T-helper 1 cell treated with Interleukin-12 subunit alpha and Interleukin-12 subunit beta and Interleukin-4 antibody, amounts not matched to agents 30 ng/mL and 1 ng/mL, for 36 hours (primary cell): ENCODE results near the gene TSEN34. TPM values are rescaled to one million over a fixed set of nuclear protein-coding genes. Genes with fewer than 3 reads are reported as not detected.
"Not testable (repeated sequence)": the region's sequence is repeated elsewhere in the genome, so short reads cannot be mapped to it uniquely, and the experiment has no call there.

Experiments used
- intact Hi-C: fragments of 100-400 bp; cut with micrococcal nuclease; formaldehyde crosslinking; loops from one replicate; pipeline ENCODE4 v1.15.1; 2024
- total RNA-seq: library from RNA; stranded (reverse); gene quantifications from 2 replicates; pipeline ENCODE4 v1.2.3, GENCODE V29; 2022

Gene TSEN34
- total RNA-seq, 1 donor from 2014 or later: 10.6 TPM

DNA sequence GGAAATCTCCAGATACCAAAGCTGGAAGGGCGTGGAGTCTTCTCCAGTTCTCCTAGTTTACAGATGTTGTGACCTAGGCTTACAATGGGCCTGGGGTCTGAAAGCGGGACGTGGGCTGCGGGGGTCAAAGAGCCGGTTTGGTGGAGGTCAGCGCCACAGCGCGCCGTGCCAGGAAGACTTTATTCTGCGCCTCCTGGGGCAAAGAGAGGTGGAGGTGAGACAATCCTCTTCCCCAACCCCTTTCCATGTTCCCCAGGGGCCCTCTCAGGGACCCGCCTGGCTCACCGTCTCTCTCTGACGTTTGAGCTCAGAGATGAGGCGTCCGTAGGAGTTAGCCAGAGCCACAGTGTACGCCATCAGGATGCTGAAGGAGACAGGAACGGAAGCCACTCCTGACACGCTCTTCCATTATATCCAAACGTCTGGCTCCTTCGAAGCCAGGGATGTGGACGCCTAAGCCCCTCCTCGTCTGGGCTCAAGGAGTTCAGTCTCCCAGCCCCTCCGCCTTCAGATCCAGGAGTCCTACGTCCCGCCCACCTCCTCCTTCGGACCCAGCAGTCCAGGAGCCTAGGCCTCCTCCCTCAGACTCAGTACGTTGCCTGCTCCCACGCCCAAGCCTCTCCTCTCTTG, 30.8 kb upstream of the TSEN34 start:
- intact Hi-C loops: no loop called here

DNA sequence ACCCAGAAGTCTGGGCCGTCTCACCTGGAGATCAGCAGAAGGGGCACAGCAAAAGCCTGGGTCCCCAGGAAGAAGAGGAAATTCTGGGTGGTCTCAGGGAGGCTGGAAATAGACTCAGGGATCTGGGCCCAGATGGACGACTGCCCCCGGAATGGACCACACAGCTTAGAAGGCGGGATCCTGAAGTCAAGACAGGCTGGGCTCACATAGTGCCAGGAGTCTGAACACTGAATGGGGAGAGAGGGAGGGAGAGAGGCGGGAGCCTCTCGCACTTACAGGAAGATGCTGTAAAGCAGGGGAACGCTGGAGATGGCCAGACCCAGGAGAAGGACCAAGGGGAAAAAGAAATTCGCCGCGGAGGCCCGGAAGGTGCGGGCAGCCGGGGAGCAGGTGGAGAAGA, 30.3 kb upstream of the TSEN34 start:
- intact Hi-C loops: no loop called here

DNA sequence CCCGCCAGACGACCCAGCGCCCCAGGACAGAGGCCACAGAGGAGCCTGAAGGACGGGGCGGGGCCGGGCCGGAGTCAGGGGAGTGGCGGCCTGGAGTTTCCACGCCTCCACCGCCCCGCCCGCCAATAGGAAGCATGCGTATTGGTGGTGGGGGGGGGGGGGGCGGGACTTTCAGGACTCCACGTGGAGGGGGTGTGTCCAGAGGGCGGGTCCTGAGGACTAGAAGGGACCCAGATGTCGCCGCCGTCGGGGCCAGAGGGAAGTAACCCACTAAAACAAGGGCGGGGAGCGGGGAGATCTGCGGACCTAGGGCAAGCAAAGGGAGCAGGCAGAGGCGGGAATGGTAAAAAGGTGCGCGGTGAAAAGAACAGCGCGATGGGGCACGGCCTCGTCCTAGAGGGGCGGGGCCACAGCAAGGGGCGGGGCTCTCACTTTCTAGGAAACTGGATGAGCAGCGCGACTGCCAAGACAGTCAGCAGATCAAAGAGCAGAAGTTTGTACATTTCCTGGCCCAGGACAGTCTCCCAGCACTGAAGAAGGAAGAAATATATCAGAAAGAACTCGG, 28.8 kb upstream of the TSEN34 start:
- intact Hi-C loops: loop anchor here (1.0 to 2.0 kb wide), 2 partner anchors 287 to 918 kb away; partner anchors contain the start of gene LENG8

DNA sequence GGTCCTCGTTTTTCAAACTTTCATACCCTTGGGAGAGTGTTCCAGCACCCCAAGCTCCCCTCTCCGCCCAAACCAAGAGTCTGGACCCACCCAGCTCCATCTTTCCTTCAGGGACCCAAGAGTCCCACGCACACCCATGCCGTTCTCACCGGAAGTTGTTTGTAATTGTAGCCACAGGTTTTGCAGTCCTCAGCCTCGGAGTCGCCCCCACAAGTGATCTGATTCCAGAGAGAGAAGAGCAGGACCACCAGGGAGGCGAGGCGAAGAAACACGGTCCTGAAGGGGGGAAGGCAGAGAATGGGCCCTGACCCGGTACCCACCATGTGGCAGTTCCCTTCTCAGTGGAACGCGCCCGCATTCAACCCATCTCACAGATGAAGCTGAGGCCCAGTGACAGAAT, 28.2 kb upstream of the TSEN34 start:
- intact Hi-C loops: loop anchor here (1.0 to 2.0 kb wide), 2 partner anchors 286 to 918 kb away; partner anchors contain the start of gene LENG8

DNA sequence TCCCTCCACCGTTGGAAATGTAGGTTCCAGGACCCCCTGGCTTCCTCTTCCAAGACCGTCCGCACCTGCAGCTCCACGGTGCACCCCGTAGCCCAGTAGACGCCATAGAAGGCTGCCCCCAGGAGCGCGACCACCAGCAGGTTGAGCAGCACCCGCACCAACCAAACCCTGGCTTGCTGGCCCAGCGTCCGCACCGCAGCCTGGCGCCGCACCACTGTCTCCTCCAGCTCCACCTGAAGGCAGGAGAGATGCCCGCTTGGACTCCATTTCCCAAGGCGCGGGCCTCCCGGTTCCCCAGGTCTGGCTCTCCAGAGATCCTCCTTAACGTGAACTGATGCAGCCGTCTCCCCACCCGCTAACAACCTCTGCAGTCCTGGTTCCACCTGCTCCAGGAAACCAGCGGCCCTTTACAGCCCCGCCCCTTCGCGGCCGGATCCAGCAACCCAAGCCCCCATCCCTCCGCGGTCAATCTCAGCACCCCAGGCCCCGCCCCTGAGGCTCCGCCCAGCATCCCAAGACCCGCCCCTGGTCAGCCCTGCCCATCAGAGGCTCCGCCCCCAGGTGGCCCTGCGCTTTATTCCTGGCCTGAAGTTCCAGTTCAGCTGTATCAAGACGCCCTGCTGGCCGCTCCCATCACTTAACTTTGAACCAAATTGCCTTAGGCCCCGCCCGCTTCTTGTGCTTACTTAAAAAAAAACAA, 26.6 kb upstream of the TSEN34 start:
- intact Hi-C loops: no loop called here

DNA sequence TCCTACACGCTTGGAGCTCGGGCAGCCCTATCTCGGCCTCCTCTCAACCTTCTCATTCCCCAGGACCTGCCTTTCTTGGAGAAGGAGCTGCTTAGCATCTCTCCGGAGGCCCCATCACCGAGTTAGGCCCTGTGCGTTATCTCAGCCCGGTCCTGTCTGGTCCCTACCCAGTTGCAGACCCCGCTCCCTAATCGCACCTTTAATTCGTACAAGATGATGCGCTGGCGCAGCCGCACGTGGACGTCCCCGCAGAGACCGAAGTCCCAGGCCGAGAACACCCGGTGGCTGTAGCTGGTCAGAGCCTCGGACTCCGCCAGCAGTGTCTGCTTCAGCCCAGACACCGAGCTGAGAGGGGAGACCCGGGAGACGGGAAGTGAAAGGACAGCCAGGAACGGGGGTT, 25.9 kb upstream of the TSEN34 start:
- intact Hi-C loops: no loop called here

DNA sequence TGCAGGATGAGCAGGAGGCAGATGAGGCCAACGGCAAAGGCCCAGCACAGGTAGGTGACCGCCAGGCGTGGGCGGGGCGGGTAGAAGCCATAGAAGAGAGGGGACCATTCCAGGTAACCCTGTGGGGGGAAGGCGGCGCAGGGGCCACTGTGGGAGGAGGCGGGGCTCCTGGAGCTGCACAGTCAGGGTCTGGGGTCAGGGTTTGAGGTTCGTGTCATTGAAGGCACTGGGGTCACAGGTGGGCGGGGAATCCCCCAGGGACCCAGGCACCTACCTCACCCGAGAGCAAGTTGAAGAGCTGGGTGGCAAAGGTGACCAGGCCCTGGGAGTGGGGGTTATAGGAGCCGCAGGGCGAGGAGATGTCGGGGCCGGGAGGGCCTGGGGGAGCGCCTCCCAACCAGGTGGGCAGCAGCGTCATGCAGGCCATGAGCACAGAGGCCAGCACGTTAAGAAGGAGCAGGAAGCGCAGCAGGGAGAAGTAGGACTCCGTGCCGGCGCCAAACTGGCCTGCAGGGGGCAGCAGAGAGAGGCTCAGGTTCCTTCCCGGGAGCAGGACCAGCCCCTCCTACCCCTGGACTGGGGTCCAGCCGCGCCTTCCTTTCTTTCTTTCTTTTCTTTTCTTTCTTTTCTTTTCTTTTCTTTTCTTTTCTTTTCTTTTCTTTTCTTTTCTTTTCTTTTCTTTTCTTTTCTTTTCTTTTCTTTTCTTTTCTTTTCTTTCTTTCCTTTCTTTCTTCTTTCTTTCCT, 22.8 kb upstream of the TSEN34 start:
- intact Hi-C loops: loop anchor here (1.0 kb wide), 3 partner anchors 23 to 98 kb away; partner anchors contain the start of gene TSEN34

DNA sequence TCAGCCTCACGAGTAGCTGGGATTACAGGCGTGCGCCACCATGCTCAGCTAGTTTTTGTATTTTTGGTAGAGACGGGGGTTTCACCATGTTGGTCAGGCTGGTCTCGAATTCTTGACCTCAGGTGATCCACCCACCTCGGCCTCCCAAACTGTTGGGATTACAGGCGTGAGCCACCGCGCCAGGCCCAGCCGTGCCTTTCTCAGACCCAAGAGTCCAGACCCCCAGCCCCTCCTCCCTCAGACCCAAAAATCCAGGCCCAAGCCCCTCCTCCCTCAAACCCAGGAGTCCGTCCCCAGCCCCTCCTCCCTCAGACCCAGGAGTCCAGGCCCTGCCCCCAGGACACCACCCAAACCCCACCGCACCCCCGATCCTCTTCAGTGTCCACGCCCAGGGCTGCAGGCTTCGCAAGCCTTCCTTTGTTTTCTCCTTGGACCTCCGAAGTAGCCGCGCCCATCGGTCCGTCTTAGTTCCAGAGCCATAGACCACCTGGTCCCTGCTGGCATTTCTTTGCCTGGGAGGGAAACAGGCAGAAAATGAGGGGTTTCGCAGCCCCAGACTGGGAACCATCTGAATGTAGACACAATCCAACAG, 21.9 kb upstream of the TSEN34 start:
- intact Hi-C loops: no loop called here

DNA sequence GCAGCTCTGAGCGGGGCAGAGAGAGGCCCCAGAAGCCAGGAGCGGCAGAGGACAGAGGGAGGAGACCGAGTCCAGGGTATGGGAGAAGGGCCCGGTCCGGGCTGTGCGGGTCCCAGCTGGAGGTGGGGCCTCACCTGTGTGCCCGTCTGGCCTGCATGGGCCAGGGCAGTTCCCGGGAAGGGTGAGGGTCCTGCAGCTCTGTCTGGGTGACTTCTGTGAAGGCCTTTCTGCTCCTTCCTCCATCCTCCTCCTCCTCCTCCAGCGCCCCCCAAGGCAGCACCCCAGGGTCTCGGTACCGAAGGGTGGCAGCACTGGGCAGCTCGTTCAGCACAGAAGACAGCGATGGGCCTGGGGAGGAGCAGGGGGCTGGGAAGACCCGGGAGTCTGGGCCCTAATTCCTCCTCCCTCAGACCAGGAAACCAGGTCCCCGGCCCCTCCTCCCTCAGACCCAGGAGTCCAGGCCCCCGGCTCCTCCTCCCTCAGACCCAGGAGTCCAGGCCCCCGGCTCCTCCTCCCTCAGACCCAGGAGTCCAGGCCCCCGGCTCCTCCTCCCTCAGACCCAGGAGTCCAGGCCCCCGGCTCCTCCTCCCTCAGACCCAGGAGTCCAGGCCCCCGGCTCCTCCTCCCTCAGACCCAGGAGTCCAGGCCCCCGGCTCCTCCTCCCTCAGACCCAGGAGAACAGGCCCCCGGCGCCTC, 19.2 kb upstream of the TSEN34 start:
- intact Hi-C loops: not testable (repeated sequence)

DNA sequence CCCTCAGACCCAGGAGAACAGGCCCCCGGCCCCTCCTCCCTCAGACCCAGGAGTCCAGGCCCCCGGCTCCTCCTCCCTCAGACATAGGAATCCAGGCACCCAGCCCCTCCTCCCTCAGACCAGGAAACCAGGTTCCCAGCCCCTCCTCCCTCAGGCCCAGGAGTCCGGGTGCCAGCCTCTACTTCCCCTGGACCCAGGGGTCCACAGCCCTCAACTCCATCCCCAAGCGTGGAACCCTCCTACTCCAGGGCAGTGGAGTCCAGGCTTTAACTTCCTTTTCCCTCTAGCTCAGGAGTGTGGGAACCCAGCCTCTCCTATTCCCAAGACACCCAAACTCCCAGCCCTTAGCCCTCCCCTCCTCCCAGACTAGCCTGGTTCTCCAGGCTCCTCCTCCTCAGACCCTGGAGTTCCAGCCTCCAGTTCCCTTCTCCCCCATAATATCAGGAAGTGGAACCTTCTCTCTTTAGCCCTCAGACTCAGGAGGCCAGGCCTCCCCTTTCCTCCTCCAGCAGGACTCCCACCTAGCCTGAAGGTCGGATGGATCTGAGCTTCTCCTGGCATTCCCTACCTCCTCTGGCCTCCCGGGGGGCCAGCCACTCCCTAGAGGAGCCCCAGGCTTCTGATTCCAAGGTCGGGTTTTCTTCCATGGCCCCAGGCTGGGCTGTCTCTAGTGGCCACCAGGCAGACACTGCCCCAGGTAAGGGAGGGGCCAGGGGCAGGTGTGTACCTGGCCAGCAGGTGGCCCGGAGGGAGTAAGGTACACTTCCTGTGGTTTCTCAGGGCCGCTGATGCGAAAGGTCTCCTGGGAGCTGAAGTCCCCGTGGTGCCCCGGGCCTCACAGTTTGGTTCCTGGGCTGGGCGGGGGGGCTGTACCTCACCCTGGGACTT, 18.4 kb upstream of the TSEN34 start, which contains the start of gene TMC4:
TMC4 (minus strand) TSS at position 690 of the 888 bp plus-strand sequence; CDS start at position 647, 43 bp downstream.
- intact Hi-C loops: no loop called here

DNA sequence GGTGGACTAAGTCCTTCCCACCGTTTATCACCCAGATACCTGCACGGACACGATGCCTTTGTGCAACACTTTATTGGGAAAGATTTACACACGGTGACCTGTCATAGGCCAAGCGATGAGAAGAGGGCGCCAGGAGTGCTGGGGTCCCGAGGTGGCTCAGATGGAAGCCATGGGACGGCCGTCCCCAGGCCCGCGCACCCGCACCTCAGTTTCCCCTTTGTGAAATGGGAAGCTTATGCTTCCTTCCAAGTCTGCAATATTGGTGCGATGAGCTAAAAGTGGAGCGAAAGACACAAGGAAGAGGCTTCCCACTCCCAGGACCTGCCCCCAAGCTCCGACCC, 17.8 kb upstream of the TSEN34 start:
- intact Hi-C loops: no loop called here

DNA sequence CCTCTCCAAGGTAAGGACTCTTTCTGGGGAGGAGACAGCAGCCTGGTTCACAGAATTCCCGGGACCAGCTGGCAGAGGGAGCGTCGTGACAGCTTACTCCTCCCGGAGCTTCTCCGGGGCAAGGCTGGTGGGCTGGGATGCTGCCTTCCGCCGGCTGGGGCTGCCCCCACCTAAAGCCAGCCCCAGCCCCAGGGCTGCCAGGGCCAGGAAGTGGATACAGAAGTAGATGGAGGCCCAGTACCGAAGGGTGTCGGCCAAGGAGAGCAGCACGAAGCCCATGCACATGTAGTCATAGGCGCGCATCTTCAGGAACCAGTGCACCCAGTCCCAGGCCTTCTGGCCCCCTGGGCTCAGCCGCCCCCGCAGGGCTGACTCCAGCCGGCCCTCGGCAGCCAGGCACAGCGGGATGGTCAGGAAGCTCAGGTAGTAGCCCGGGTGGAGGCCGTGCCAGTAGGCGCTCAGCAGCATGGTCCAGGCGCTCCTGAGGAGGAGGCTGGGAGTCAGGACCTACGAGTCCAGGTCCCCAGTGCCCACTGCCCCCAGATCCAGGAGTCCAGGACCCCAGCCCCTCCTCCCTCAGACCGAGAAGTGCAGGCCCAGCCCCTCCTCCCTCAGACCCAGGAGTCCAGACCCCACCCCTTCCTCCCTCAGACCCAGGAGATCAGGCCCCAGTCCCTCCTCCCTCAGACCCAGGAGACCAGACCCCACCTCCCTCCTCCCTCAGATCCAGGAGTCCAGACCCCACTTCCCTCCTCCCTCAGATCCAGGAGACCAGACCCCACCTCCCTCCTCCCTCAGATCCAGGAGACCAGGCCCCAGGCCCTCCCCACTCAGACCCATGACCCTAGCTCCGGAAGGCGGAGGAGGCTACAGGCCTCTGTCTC, 16.9 kb upstream of the TSEN34 start:
- intact Hi-C loops: no loop called here

DNA sequence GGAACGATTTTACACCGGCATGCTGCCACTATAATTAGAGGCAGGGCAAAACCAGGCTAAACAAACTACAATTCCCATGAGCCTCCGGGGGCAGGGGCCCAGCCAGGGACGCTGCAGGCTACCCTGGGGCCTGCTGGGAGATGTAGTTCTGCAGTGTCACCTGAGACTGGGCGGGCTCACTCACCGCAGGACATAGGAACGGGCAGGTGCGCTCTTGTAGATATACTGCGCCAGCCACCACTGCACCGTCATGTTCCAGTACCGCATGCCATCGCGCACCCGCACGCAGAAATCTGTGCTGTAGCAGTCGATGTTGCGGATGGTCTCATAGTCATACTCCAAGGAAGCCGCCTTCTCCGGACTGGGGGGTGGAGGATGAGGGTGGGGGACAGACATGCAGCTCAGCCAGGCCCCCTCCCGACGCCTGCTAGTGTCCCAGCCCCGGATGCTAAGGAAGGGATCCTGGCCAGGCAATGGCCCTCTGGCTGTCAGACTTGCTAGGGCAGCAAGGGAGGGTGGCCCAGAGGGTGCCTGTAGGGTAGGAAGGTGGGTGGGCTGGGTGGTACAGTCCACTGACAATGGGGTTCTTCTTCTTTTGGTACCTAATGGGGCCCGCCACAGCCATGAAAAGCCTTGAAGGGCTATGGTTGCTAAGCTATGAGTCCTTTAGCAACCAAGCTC, 12.4 kb upstream of the TSEN34 start:
- intact Hi-C loops: loop anchor here (1.0 kb wide), 1 partner anchor 11 kb away; the partner anchor contains the start of gene MBOAT7

DNA sequence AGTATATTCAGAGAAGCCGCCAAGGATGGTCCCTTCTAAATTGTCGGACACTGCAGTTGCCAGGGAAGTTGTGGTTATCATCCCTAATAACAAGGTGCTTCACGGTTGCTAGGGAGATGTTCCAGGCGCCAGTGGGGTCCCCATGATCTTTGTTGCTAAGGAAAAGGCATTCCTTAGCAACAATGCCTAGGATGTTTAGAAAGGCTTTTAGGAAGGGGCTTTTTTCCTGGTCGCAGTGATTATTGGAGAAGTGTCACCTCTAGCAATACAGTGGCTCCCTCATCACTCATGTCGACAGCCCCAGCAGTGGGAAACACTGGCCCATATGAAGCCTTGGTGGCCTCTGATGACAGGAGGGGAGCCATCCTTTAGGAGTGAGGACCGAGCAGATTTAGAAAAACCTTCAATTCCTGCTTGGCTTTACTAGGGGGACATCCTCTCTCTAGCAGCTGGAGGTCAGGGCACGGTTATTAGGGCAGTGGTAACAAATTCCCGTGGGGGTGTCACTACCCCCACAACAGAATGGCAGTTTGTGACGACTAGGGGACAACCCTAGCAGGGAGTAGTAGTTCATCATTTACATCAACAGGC, 11.8 kb upstream of the TSEN34 start:
- intact Hi-C loops: no loop called here

DNA sequence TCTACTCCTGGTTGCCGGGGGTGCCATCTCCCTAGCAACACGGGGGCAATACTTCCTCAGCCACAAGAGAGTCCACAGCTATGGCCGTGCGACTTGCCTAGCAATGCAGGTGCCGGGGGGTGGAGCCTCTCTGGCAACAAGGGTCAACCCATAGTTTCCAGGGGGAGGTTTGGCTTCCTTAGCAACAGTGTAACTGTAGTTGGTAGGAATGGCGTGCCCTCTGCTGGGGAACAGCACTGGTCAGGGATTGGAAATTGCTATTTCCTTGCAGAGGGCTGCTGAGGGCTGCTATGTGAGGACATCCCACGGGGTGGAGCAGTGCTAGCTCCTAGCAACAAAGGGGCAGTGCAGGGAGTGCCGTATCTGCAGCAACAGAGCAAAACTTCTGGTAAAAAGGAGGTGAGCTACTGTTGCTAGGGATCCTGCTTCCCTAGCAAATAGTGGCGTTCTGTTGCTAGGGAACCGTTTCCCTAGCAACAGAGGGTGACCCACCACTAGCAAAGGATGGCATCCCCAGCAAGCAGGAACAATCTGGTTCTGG, 11.1 kb upstream of the TSEN34 start:
- intact Hi-C loops: no loop called here

DNA sequence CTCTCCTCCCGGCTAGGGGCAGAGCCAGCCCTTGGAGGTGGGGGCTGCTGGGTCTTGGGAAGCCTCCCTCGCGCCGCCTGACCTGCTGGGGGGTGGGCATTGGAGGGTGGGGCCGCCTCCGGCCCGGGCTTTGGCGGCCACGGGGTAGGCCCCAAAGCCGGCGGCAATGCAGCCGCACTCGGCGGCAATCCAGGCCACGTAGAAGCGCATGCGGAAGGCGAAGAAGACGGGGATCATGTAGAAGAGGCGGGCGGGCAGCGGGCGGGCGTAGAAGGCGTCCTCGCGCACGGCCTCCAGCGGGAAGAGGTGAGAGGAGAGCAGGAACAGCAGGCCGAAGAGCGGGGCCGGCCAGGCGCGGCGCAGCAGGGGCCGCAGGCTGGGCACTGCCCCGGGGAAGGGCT, 10.4 kb upstream of the TSEN34 start:
- intact Hi-C loops: no loop called here

DNA sequence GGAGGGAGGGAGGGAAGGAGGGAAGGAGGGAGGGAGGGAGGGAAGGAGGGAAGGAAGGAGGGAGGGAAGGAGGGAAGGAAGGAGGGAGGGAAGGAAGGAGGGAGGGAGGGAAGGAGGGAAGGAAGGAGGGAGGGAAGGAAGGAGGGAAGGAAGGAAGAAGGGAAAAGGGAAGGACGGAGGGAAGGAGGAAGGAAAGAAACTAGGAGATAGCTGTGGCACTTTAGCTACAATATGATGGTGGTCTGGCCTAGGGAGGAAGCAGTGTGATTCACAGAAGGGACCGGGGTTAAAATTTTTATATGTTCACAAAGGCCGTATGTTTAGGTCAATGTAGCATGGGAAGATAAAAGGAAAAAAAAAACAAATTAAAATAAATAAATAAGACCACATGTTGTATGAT, 9.2 kb upstream of the TSEN34 start:
- intact Hi-C loops: not testable (repeated sequence)

DNA sequence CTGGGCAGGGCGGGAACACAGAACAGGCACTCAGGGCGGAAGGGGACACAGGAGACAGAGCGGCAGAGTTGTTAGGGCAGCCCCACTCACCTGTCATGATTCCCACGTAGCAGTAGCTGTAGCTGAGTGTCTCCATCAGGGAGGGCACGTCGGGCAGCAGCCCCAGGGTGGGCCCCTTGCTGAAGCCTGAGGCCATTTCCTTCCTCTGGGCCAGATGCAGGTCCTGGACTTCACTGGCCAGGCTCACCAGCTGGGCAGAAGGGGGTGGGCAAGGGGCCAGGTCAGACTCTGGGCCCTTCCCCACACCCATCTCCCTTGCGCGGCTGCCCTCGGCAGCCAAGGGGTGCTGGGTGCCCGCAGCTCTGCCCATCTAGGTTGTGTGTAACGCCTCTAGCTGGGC, 7.7 kb upstream of the TSEN34 start:
- intact Hi-C loops: no loop called here
